Measurements from ENCODE around the gene GATA2. TPM values are rescaled to one million over a fixed set of nuclear protein-coding genes. Genes with fewer than 3 reads are reported as not detected.

The GATA2 gene
- total RNA-seq, 6 experiments from 2014 or later, result 71.0 to 97.5 (median 79.6) TPM

DNA sequence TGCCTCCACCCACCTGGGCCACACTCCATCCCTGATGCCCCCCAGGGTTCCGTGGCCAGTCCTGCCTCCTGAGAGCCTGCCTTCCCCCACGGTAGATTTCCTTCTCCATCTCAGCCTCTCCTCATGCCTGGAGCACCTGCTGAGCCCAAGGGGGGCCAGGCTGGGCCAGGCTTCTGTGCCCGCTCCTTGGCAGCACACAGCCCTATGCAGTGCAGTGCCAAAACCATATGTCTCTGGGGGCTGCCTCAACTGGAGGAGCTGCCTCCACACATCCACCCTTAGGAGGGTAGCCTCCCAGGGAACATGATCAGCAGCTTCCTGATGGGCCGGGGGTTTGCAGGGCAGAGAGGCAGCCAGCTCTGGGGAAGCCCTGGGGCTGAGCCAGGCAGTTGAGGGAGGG lies 24.6 kb upstream of the GATA2 start:
- H3K27ac Mint-ChIP-seq, result no peak overlapping the region
- no peak for DNase-seq
- peaks cover 12% of the 10 kb centered on the region for H3K9me3 Mint-ChIP-seq
- H3K4me3 Mint-ChIP-seq, result no peak overlapping the region
- H3K4me1 Mint-ChIP-seq (ENCODE audit: low read depth), result no peaks in the 10 kb centered on the region
- peaks cover 7% of the 10 kb centered on the region for H3K27me3 Mint-ChIP-seq (ENCODE audit: insufficient read depth)
- TF ChIP-seq, protein P1, sequence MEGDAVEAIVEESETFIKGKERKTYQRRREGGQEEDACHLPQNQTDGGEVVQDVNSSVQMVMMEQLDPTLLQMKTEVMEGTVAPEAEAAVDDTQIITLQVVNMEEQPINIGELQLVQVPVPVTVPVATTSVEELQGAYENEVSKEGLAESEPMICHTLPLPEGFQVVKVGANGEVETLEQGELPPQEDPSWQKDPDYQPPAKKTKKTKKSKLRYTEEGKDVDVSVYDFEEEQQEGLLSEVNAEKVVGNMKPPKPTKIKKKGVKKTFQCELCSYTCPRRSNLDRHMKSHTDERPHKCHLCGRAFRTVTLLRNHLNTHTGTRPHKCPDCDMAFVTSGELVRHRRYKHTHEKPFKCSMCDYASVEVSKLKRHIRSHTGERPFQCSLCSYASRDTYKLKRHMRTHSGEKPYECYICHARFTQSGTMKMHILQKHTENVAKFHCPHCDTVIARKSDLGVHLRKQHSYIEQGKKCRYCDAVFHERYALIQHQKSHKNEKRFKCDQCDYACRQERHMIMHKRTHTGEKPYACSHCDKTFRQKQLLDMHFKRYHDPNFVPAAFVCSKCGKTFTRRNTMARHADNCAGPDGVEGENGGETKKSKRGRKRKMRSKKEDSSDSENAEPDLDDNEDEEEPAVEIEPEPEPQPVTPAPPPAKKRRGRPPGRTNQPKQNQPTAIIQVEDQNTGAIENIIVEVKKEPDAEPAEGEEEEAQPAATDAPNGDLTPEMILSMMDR (IDR thresholded peaks at IDR 0.05), result no peak
- peaks cover 11% of the 10 kb centered on the region for H3K36me3 Mint-ChIP-seq (ENCODE audit: low read depth)

DNA sequence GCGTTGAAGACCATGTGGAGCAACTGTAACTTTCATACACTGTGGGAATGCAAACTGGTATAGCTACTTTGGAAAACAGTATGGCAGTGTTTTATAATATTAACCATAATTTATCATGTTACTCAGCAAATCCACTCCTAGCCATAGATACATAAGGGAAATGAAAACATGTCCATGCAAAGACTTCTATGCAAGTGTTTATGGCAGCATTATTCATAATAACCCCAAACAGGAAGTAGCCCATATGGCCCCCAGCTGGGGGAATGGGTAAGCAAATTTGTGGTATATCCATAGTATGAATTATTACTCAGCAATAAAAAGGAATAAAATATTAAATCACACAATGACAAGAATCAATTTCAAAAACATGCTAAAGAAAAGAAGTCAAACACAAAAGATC lies 23.0 kb upstream of the GATA2 start:
- Mint-ChIP-seq H3K27me3 (ENCODE audit: insufficient read depth) (peaks cover 12% of the 10 kb centered on the region), H3K4me3 (no peak overlapping the region)

DNA sequence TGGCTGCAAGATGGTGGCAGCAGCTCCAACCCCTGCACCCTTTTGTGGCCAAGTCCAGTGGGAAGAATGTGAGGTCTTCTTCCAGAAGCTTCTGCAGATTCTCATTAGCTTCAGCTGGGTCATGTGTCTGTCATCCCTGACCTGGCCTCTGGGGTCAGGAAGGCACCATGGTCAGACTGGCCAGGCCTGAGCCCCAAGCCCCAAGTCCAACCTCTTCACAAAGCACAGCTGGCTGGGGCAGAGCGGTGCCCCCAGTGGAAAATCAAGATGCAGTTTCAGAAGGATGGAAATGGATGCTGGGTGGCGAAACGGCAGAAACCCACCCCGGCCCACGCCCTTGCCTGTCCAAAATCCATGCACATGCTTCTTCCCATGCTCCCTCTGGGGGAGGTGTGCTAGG lies 15.9 kb upstream of the GATA2 start:
- Mint-ChIP-seq H3K9me3 (peaks cover 3% of the 10 kb centered on the region), H3K27ac (no peak overlapping the region), H3K4me3 (no peak overlapping the region), H3K27me3 (ENCODE audit: insufficient read depth) (peaks cover 9% of the 10 kb centered on the region), H3K36me3 (ENCODE audit: low read depth) (peaks cover 2% of the 10 kb centered on the region), H3K4me1 (ENCODE audit: low read depth) (no peaks in the 10 kb centered on the region)
- TF ChIP-seq, protein P1 (IDR thresholded peaks at IDR 0.05), result peak; percentile 36
- no peak for DNase-seq

More for the DNA sequence above, 23.0 kb upstream of the GATA2 start:
- Mint-ChIP-seq H3K36me3 (ENCODE audit: low read depth) (peaks cover 11% of the 10 kb centered on the region), H3K9me3 (peaks cover 12% of the 10 kb centered on the region), H3K4me1 (ENCODE audit: low read depth) (no peaks in the 10 kb centered on the region), H3K27ac (no peak overlapping the region)
- DNase-seq, result no peak
- TF ChIP-seq, protein P1 (IDR thresholded peaks at IDR 0.05), result no peak

DNA sequence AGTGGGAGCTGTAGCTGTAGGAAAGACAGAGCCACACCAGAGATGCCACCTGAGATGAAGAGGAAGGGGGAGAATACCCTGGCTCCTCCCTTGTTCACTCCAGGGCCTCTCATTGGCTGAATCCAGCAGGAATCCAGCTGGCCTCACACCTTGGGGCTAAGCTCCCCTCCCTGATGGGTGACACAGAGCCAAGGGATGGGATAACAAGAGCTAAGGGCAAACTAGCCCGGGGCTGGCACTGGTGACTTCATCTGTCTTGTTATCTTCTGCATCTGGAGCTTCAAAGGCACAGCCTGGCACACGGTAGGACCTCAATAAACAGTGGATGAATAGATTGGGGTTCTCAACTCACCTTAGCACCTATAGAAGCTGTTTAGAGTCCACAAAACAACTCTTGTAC lies 13.8 kb upstream of the GATA2 start:
- Mint-ChIP-seq H3K9me3 (no peaks in the 10 kb centered on the region), H3K4me1 (ENCODE audit: low read depth) (no peaks in the 10 kb centered on the region; the same call in 1 of the 2 replicates), H3K27ac (no peak overlapping the region), H3K36me3 (ENCODE audit: low read depth) (peaks cover under 1% of the 10 kb centered on the region; the same call in 1 of the 2 replicates), H3K4me3 (no peak overlapping the region), H3K27me3 (ENCODE audit: insufficient read depth) (peaks cover 4% of the 10 kb centered on the region)
- DNase-seq, result no peak
- TF ChIP-seq, protein P1 (IDR thresholded peaks at IDR 0.05), result no peak

DNA sequence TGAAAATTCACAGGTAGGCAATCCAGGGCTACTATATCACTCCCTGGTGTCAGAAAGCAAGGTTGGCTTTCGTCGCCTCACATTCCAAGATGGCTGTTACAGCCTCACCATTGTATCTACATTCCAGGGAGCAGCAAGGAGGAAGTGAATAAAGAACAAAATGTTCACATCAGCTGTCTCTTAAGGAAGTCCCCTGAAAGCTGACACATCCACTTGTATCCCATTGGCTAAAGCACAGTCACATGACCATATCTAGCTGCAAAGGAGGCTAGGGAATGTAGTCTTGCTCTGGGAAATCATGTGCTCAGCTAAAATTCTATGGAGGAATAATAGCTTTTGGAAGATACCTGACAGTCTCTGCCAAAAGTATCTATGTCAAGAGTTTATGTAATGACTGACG lies 12.8 kb upstream of the GATA2 start:
- TF ChIP-seq, protein P1 (IDR thresholded peaks at IDR 0.05), result no peak
- Mint-ChIP-seq H3K36me3 (ENCODE audit: low read depth) (peaks cover 6% of the 10 kb centered on the region; the same call in 1 of the 2 replicates), H3K4me3 (no peak overlapping the region), H3K27ac (no peak overlapping the region), H3K9me3 (no peaks in the 10 kb centered on the region), H3K27me3 (ENCODE audit: insufficient read depth) (peaks cover 4% of the 10 kb centered on the region), H3K4me1 (ENCODE audit: low read depth) (no peaks in the 10 kb centered on the region; the same call in 1 of the 2 replicates)
- DNase-seq, result no peak
